Tibial nerve (tissue), 4 donors: ENCODE measurements around the gene KPTN. TPM values are rescaled to one million over a fixed set of nuclear protein-coding genes. Genes with fewer than 3 reads are reported as not detected.

Source experiments
- DNase-seq, 2 donors: peaks; one replicate each; pipeline ENCODE4 v3.0.0-alpha.2; 2019; ENCODE audit warnings: low spot score in 2 of 2
- H3K27ac ChIP-seq, 4 donors: fragments of 200-600 bp; sonication (generic) in 3 of 4; one replicate each; pipeline ENCODE4 v1.5.1; 2017 to 2019; ENCODE audit warnings: mild to moderate bottlenecking in 1 of 4
- H3K27me3 ChIP-seq, 2 donors: fragments of 200-600 bp; sonication (generic) in 1 of 2; one replicate each; pipeline versions ENCODE4 v1.5.1 to v1.6.0; 2017 to 2019
- H3K36me3 ChIP-seq, 3 donors: fragments of 200-600 bp; sonication (generic); one replicate each; pipeline ENCODE4 v1.5.1; 2018 to 2019
- H3K4me1 ChIP-seq, 4 donors: fragments of 200-600 bp; sonication (generic) in 3 of 4; one replicate each; pipeline ENCODE4 v1.5.1; 2017 to 2019
- H3K4me3 ChIP-seq, 4 donors: fragments of 200-600 bp; sonication (generic) in 3 of 4; one replicate each; pipeline ENCODE4 v1.5.1; 2017 to 2019; ENCODE audit warnings: mild to moderate bottlenecking in 1 of 4, moderate library complexity in 1 of 4
- H3K9me3 ChIP-seq, 4 donors: fragments of 200-600 bp; sonication (generic) in 3 of 4; one replicate each; pipeline ENCODE4 v1.5.1; 2017 to 2019
- EP300 ChIP-seq, 2 donors: sonication (generic); formaldehyde crosslinking; IDR thresholded peaks; one replicate each; pipeline ENCODE4 v1.6.1; 2017; ENCODE audit warnings: antibody characterized with exemption in 2 of 2, mild to moderate bottlenecking in 1 of 2
- POLR2A ChIP-seq, 2 donors: fragments of 450-650 bp; IDR thresholded peaks; one replicate each; pipeline ENCODE4 v1.6.1; 2017; ENCODE audit warnings: antibody characterized with exemption in 2 of 2, mild to moderate bottlenecking in 2 of 2, moderate library complexity in 2 of 2
- WGBS, 2 donors: methylation state at CpG; one replicate each; pipeline ENCODE4 v1.1.5; 2018; 5-methylcytosine and 5-hydroxymethylcytosine counted together
- total RNA-seq, 4 donors: library from RNA; depleted of rRNA; stranded (reverse); fragments of >200 nt; gene quantifications; one replicate each; pipeline ENCODE4 v1.1.0, GENCODE V29; 2016
- TF ChIP-seq, protein P1 (sequence below), 5 experiments: fragments of 200-600 bp in 3 of 5; fragments of 450-650 bp in 2 of 5; sonication (generic) in 3 of 5; IDR thresholded peaks; one replicate each; pipeline ENCODE4 v1.5.1; 2016 to 2019; ENCODE audit warnings: antibody characterized with exemption in 5 of 5, mild to moderate bottlenecking in 3 of 5, moderate library complexity in 2 of 5

The KPTN gene
- total RNA-seq, 4 donors from 2014 or later: 3.1 to 10.8 (median 8.2) TPM

DNA sequence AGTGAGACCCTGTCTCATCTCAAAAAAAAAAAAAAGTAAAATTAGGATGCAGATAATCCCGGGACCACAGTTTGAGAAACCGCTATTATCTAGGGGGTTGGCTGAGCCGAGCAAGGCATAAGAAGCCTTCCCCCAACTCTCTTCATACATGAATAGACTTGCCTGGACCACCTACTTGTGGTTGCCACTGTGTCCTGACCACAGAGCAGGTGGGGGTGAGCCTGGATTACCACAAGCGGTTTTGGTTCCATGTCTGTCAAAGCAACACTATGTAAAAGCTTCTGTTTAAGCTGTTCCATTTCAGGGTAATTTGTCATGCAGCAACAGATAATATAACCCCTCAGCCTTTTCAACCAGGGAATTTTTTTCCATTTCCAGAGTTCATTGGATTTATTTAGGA, 34.1 kb upstream of the KPTN start:
- no peak overlapping the region for H3K4me3 ChIP-seq
- TF ChIP-seq, protein P1, sequence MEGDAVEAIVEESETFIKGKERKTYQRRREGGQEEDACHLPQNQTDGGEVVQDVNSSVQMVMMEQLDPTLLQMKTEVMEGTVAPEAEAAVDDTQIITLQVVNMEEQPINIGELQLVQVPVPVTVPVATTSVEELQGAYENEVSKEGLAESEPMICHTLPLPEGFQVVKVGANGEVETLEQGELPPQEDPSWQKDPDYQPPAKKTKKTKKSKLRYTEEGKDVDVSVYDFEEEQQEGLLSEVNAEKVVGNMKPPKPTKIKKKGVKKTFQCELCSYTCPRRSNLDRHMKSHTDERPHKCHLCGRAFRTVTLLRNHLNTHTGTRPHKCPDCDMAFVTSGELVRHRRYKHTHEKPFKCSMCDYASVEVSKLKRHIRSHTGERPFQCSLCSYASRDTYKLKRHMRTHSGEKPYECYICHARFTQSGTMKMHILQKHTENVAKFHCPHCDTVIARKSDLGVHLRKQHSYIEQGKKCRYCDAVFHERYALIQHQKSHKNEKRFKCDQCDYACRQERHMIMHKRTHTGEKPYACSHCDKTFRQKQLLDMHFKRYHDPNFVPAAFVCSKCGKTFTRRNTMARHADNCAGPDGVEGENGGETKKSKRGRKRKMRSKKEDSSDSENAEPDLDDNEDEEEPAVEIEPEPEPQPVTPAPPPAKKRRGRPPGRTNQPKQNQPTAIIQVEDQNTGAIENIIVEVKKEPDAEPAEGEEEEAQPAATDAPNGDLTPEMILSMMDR (IDR thresholded peaks at IDR 0.05): no peak
- no peak for TF ChIP-seq EP300 (IDR thresholded peaks at IDR 0.05)
- TF ChIP-seq POLR2A (IDR thresholded peaks at IDR 0.05): no peak
- no peak overlapping the region for H3K27ac ChIP-seq
- H3K36me3 ChIP-seq: no peaks in the 10 kb centered on the region
- no peaks in the 10 kb centered on the region for H3K9me3 ChIP-seq
- H3K4me1 ChIP-seq: peaks cover 0 to 19% (median 11%) of the 10 kb centered on the region in 4 donors
- 62 to 78% methylated on average over 4 of the region's 4 CpGs for WGBS, 2 donors
- peaks cover 0 to 7% of the 10 kb centered on the region in 2 donors for H3K27me3 ChIP-seq
- DNase-seq: no peak

DNA sequence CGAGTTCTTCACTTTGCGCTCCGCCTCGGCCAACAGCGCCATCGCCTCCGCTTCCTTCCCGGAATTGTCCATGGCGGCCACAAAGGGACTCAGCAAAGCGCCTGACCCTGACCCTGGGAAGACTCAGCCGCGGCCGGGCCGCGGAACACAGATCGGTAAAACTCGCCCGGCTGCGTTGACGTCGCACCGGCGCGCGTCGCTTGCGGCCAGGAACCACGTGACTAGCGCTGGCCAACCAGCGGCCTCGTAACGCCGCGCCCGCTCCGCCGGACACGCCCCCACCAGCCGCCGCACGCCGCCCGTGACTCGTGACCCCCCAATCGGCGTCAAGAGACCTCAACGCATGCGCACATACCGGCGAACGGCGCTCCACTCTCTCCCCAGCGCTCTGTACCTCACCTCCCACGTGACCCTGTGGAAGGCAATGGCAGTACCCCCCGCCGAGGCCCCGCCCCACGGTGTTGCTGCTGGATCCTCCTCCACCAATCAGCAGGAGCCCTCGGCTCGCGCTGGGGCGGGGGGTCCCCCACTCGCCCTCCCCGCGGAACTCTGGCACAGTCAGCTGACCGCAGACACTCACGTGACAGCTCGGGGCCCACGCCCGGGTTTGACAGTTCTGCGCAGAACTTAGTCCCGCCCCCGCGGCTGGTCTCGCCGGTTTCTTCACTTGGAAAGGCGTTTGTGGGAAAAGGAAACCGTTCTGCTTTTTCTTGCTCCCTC, 31.0 kb upstream of the KPTN start, which contains the start of gene NAPA:
NAPA (minus strand) TSS at position 195 of the 720 bp plus-strand sequence; CDS start at position 72, 123 bp downstream.
- peak; percentile 100 for DNase-seq
- WGBS, 2 donors: 0 to 1% methylated on average over 39 to 41 of the region's 78 CpGs
- Histone ChIP-seq H3K27ac (peak within 1 kb of the TSS; percentile 93 to 99 (median 97)), H3K36me3 (no peaks in the 10 kb centered on the region), H3K27me3 (no peaks in the 10 kb centered on the region), H3K9me3 (no peaks in the 10 kb centered on the region), H3K4me3 (peak within 1 kb of the TSS; percentile 86 to 97 (median 94)), H3K4me1 (peaks cover 0 to 50% (median 38%) of the 10 kb centered on the region in 4 donors)
- TF ChIP-seq, protein P1 (IDR thresholded peaks at IDR 0.05): no peak
- TF ChIP-seq EP300 (IDR thresholded peaks at IDR 0.05) (peak; percentile 94 to 99), POLR2A (IDR thresholded peaks at IDR 0.05) (peak; percentile 89 to 97)

DNA sequence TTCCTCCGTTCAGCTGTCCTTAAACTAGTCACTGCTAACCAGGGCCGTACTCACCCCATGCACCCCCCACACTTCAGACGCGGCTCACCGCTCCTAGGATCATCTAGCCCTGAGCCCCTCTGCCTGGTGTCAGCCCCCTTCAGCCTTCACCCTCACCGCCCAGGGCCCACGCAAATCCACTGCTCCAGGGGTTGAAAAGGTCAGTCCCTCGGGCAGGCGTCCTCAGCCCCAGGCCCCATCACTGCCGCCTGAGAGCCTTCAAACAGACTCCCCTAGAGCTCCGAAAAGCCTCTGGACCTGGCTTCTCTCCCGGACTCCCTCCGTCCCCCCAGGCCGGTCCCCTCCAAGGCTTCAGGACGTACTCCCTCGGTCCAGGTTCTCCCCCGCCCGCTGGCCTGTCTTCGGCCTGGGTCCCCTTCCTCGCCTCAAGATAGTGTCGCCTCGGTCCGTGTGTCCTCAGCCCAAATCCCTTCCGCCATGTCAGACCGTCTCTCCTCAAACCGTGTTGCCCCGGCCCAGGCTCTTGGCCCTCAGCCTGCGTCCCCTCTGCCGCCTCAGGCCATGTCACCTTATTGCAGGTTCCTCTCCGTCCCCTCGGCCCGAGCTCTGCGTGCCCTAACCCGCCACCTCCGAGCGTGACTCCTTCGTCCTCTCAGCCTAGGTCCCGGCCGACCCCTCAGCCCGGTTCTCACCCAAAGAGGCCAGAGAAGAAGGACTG, 30.3 kb upstream of the KPTN start:
- Histone ChIP-seq H3K27me3 (no peaks in the 10 kb centered on the region), H3K9me3 (no peaks in the 10 kb centered on the region), H3K27ac (peak overlapping the region; percentile 93 to 99 (median 97)), H3K4me3 (peak overlapping the region; percentile 86 to 97 (median 94)), H3K4me1 (peaks cover 0 to 58% (median 43%) of the 10 kb centered on the region in 4 donors), H3K36me3 (no peaks in the 10 kb centered on the region)
- TF ChIP-seq EP300 (IDR thresholded peaks at IDR 0.05): no peak
- TF ChIP-seq, protein P1 (IDR thresholded peaks at IDR 0.05): no peak
- DNase-seq: no peak
- 5% methylated on average over 39 to 40 of the region's 40 CpGs for WGBS, 2 donors

DNA sequence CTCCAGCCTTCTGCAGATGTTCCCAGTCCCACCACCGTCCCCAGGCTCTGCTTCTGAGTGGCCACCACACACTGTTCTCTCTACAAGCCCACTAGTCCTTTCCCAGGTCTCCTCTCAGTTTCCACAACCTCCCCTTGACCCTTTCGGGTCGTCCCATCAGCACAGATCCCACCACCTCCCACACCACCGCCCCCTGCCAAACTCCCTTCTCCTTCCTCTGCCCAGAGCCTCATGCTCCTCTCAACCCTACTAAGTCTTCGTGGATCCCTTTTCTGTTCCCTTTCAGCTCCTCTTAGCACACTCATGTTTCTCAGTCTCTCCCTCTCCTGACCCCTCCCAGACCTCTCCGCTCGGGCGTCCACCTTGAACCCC, 28.9 kb upstream of the KPTN start:
- no peaks in the 10 kb centered on the region for H3K36me3 ChIP-seq
- H3K9me3 ChIP-seq: no peaks in the 10 kb centered on the region
- TF ChIP-seq, protein P1 (IDR thresholded peaks at IDR 0.05): no peak
- TF ChIP-seq POLR2A (IDR thresholded peaks at IDR 0.05) (no peak), EP300 (IDR thresholded peaks at IDR 0.05) (no peak)
- peak overlapping the region; percentile 37 to 99 (median 95) for H3K27ac ChIP-seq
- peak overlapping the region in 3 of 4 donors; percentile 6 to 97 (median 86) for H3K4me3 ChIP-seq
- no peak for DNase-seq
- no peaks in the 10 kb centered on the region for H3K27me3 ChIP-seq
- 66 to 67% methylated on average over 8 of the region's 8 CpGs for WGBS, 2 donors
- peaks cover 0 to 71% (median 53%) of the 10 kb centered on the region in 4 donors for H3K4me1 ChIP-seq
